HS-27A (cell line): ENCODE data around the gene SLC37A2.
"Not testable (repeated sequence)": the region's sequence is repeated elsewhere in the genome, so short reads cannot be mapped to it uniquely, and the experiment has no call there.

Source experiments
- DNase-seq: peaks from one replicate; pipeline ENCODE4 v3.0.0-alpha.2; 2012; ENCODE audit warnings: low read depth, missing footprints

Gene SLC37A2

DNA sequence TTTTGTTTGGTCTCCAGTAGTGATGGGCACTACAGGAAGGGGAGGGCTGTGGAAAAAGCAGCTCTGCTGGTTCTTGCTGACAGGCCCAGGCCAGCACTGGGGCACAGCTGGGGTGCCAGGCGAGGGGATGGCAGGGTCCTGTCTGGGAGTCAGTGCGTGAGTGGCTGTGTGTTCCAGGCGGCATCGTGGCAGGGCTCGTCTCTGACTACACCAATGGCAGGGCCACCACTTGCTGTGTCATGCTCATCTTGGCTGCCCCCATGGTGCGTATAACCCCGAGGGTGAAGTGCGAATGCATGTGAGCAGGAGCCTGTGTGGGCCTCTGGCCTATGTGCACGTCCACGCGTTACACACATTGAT, 20.9 kb downstream of the SLC37A2 start:
- DNase-seq, result no peak

DNA sequence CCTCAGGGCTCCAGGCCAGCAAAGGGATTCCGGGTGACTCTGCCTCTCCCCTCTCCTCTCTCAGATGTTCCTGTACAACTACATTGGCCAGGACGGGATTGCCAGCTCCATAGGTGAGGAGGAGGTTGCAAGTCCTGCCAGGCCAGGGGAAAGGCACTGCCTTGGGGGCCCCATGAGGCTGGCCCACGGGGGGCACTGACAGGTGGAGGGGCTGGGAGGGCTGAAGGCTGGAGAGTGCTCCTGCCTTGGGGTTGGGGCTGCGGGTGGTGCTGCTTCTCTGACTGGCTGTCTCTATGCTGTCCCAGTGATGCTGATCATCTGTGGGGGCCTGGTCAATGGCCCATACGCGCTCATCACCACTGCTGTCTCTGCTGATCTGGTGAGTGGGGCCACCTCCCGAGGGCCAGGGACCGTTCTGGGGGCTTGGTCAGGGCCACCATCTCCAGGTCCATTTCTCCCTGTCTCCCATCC, 21.7 kb downstream of the SLC37A2 start:
- no peak for DNase-seq

GRCh38 chr11:125085301-125086081, 22.4 kb downstream of the SLC37A2 start:
- no peak for DNase-seq

GRCh38 chr11:125086633-125087296, 23.7 kb downstream of the SLC37A2 start:
- no peak for DNase-seq

- DNase-seq, result no peak
Observed at GRCh38 chr11:125088123-125088522, 25.0 kb downstream of the SLC37A2 start.

GRCh38 chr11:125088576-125089455, 25.7 kb downstream of the SLC37A2 start:
- no peak for DNase-seq

GRCh38 chr11:125089481-125089880, 26.4 kb downstream of the SLC37A2 start:
- DNase-seq, result not testable (repeated sequence)

DNA sequence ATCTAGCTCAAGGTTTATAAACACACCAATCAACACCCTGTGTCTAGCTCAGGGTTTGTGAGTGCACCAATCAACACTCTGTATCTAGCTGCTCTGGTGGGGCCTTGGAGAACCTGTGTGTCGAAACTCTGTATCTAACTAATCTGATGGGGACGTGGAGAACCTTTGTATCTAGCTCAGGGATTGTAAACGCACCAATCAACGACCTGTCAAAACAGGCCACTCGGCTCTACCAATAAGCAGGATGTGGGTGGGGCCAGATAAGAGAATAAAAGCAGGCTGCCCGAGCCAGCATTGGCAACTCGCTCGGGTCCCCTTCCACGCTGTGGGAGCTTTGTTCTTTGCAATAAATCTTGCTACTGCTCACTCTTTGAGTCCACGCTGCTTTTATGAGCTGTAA, 27.0 kb downstream of the SLC37A2 start:
- DNase-seq, result not testable (repeated sequence)

- DNase-seq, result no peak
Observed at GRCh38 chr11:125090816-125091215, 27.7 kb downstream of the SLC37A2 start.

- DNase-seq, result no peak
Observed at GRCh38 chr11:125091247-125091876, 28.3 kb downstream of the SLC37A2 start.

DNA sequence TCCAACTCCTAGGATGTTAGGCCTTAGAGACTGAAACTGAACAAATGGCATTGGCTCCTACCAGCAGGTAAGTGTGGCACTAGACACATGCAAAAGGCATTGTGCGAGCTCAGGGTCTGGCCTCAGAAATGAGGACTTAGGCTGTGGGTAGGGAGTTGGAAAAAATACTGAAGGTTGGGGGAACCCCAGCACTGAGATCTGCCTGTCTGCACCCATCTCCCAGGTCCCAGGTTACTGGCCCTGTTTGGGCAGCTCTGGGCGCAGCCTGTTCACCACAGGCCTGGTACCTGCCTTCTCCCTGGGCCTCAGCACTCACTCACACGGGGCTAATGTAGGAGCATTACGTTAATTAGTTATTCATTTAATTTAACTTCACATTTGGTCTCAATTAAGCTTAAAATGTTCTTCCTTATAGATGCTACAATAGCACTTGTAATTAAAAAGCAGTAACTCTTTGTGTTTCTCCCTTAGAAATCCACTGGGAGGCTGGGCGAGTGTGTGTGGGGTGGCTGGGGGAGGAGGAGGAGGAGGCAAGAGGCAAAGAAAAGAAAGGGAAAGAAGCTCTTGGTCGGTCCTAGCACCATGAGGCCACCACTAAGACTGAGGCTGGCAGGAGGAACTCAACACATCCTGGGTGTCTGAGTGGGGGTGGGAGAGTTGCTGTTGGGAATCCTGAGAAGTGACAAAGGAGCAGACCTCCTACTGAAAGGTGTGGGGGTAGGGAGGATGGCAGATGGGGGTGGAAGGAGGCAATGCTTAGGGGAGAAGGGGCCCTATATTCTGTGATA, 29.0 kb downstream of the SLC37A2 start:
- no peak for DNase-seq

DNA sequence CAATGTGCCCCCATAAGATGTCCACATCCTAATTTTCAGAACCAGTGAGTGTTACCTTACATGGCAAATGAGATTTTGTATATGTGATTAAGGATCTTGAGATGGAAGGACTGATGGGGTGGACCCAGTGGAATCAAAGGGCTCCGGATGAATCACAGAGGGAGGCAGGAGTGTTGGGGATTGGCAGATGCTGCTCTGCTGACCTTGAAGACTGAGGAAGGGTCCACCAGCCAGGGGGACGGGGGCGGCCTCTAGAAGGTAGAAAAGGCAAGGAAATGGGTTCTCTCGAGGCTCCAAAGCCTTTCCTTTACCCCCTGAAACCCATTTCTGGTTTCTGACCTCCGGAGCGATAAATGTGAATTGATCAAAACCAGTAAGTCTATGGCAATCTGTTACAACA, 29.6 kb downstream of the SLC37A2 start:
- no peak for DNase-seq

- DNase-seq, result no peak
Observed at GRCh38 chr11:125093502-125093901, 30.4 kb downstream of the SLC37A2 start.

DNA sequence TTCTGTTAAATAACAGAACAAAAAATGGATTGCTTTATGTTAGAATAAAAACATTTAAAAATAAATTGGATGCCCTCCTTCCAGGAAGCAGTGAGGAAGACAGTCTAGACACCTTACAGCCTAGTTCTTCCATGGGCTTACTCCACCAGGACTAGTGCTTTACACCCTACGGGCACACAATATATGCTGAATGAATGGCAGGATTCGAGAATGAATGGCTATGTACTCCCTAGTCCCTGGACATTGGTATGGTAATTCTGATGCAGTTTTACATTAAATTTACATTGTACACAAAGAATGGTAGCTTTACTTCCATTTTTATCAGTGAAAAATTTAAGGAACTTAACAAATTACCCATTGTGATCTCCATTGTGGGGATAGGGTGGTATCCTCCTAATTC, 31.6 kb downstream of the SLC37A2 start:
- no peak for DNase-seq

- no peak for DNase-seq
Observed at GRCh38 chr11:125100136-125100535, 37.0 kb downstream of the SLC37A2 start.

- DNase-seq, result no peak
Observed at GRCh38 chr11:125101596-125101995, 38.5 kb downstream of the SLC37A2 start.

DNA sequence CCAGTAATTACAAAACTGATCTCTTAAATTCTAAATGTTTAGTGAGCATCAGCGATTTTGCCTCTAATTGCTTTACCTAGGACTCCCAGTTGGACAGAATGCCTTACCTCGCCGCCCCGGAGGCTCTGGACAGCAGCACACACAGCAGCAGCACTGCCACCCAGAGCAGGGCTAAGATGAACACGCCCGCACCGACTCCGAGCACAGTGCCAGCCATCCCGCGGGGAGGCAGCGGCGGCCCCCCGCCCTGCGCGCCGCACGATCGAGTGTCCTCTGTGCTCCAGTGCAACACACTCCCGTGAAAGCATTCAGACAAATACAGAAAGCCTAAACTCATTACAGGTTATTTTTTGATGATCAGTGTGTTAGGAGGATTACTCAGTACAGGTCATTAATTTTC, 38.9 kb downstream of the SLC37A2 start:
- DNase-seq, result no peak

DNA sequence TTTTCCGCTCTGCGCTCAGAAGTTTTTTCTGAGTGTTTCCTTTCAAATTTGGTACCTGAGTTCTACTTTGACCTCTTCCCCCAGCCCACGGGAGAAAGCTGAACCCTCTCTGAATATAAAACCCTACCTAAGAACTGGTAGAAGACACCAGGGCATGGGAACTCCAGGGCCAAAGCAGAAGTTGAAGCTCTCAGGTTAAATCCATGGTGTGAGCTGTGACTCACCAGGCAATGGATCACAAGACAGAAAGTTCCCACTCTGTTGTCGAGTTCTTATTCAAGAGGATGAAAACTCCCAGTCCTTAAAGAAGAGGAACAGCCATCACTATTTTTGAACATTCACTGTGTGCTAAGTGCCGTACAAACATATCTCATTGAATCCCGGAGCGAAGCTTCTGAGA, 39.4 kb downstream of the SLC37A2 start:
- DNase-seq, result no peak

GRCh38 chr11:125105926-125106325, 42.8 kb downstream of the SLC37A2 start:
- DNase-seq, result no peak

GRCh38 chr11:125108469-125108868, 45.4 kb downstream of the SLC37A2 start:
- no peak for DNase-seq

- no peak for DNase-seq
Observed at GRCh38 chr11:125110506-125110905, 47.4 kb downstream of the SLC37A2 start.
